Trophoblast cell (in vitro differentiated cells and primary cell): ENCODE measurements around the gene OSBPL1A.
A peak's percentile ranks its signal among the peaks of the same experiment; 100 is the strongest.

Experiments used
- DNase-seq, 2 donors: peaks; one replicate each; pipeline ENCODE4 v3.0.0-alpha.2; 2016
- H2AFZ ChIP-seq: 2 replicates; pipeline ENCODE4 v1.6.1; 2013; ENCODE audit warnings: low read length, moderate library complexity, mild to moderate bottlenecking; ENCODE audit not compliant: insufficient read depth, poor library complexity
- H2AK5ac ChIP-seq: 2 replicates; pipeline ENCODE4 v1.6.1; 2013; ENCODE audit warnings: mild to moderate bottlenecking, low read length
- H2BK120ac ChIP-seq: 2 replicates; pipeline ENCODE4 v1.6.1; 2013; ENCODE audit warnings: low read length, mild to moderate bottlenecking, moderate library complexity; ENCODE audit not compliant: insufficient read depth, poor library complexity
- H2BK12ac ChIP-seq: 2 replicates; pipeline ENCODE4 v1.6.1; 2013; ENCODE audit warnings: mild to moderate bottlenecking, low read length, moderate library complexity
- H2BK5ac ChIP-seq: 2 replicates; pipeline ENCODE4 v1.6.1; 2013; ENCODE audit warnings: low read length, low read depth, moderate library complexity, mild to moderate bottlenecking; ENCODE audit not compliant: poor library complexity
- H3K14ac ChIP-seq: 2 replicates; pipeline ENCODE4 v1.6.1; 2013; ENCODE audit warnings: mild to moderate bottlenecking, low read length
- H3K18ac ChIP-seq: 2 replicates; pipeline ENCODE4 v1.6.1; 2013; ENCODE audit warnings: mild to moderate bottlenecking, low read length
- H3K23ac ChIP-seq: 2 replicates; pipeline ENCODE4 v1.6.1; 2013; ENCODE audit warnings: low read length
- H3K27ac ChIP-seq: 2 replicates; pipeline ENCODE4 v1.5.1; 2013; ENCODE audit warnings: low read depth, mild to moderate bottlenecking, inconsistent platforms, low read length, moderate library complexity
- H3K27me3 ChIP-seq: 2 replicates; pipeline ENCODE4 v1.6.1; 2013; ENCODE audit warnings: inconsistent platforms, mild to moderate bottlenecking, low read length, moderate library complexity; ENCODE audit not compliant: insufficient read depth
- H3K36me3 ChIP-seq, 2 experiments: 1 replicate in 1 of 2; 2 replicates in 1 of 2; pipeline ENCODE4 v1.6.1; 2013; ENCODE audit warnings: low read length in 2 of 2, mild to moderate bottlenecking in 2 of 2, moderate library complexity in 1 of 2; ENCODE audit not compliant: insufficient read depth in 2 of 2, control insufficient read depth in 1 of 2
- H3K4ac ChIP-seq: 2 replicates; pipeline ENCODE4 v1.6.1; 2013; ENCODE audit warnings: low read depth, mild to moderate bottlenecking, low read length, moderate library complexity
- H3K4me1 ChIP-seq, 2 experiments: 1 replicate in 1 of 2; 2 replicates in 1 of 2; pipeline ENCODE4 v1.6.1; 2013; ENCODE audit warnings: low read length in 2 of 2, mild to moderate bottlenecking in 2 of 2, moderate library complexity in 1 of 2; ENCODE audit not compliant: insufficient read depth in 2 of 2, control insufficient read depth in 1 of 2
- H3K4me2 ChIP-seq: 2 replicates; pipeline ENCODE4 v1.6.1; 2013; ENCODE audit warnings: inconsistent platforms, mild to moderate bottlenecking, low read length, moderate library complexity
- H3K4me3 ChIP-seq: 2 replicates; pipeline ENCODE4 v1.5.1; 2013; ENCODE audit warnings: mild to moderate bottlenecking, low read depth, low read length, inconsistent platforms
- H3K79me1 ChIP-seq: one replicate; pipeline ENCODE4 v1.6.1; 2013; ENCODE audit warnings: low read length
- H3K79me2 ChIP-seq: 2 replicates; pipeline ENCODE4 v1.6.1; 2013; ENCODE audit warnings: low read length, mild to moderate bottlenecking; ENCODE audit not compliant: control insufficient read depth, insufficient read depth, poor library complexity
- H3K9ac ChIP-seq: 2 replicates; pipeline ENCODE4 v1.6.1; 2013; ENCODE audit warnings: mild to moderate bottlenecking, low read length
- H3K9me3 ChIP-seq: 2 replicates; pipeline ENCODE4 v1.6.1; 2013; ENCODE audit warnings: low read depth, mild to moderate bottlenecking, control low read depth, inconsistent platforms, low read length; ENCODE audit not compliant: insufficient read depth
- H4K12ac ChIP-seq: 2 replicates; pipeline ENCODE4 v1.6.1; 2013; ENCODE audit warnings: low read depth, mild to moderate bottlenecking, low read length, moderate library complexity
- H4K8ac ChIP-seq: 2 replicates; pipeline ENCODE4 v1.6.1; 2013; ENCODE audit warnings: low read depth, mild to moderate bottlenecking, low read length, moderate library complexity
- H4K91ac ChIP-seq: one replicate; pipeline ENCODE4 v1.6.1; 2013; ENCODE audit warnings: low read depth, mild to moderate bottlenecking, low read length, moderate library complexity
- WGBS: extraction: QIAGEN DNeasy Blood & Tissue Kit; methylation state at CpG from one replicate; pipeline ENCODE4 v1.1.7; 2013; ENCODE audit warnings: missing lambda C conversion rate; ENCODE audit not compliant: insufficient read length, insufficient coverage; ENCODE audit errors: extremely low coverage; 5-methylcytosine and 5-hydroxymethylcytosine counted together

OSBPL1A gene

DNA sequence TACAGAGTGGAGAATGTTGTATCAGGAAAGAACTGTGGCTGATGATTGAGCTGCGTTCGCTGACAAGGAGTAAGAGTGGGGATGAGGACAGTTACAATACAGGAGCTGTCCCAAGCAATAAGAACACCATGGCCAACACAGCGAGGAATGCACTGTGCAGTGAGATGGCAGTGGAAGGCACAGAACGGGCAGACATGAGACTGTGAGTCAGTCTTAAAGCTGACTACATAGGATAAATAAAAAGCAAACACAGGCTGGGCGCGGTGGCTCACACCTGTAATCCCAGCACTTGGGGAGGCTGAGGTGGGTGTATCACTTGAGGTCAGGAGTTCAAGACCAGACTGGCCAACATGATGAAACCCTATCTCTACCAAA is 169.0 kb downstream of the OSBPL1A start:
- H3K27ac ChIP-seq, result no peak overlapping the region
- H3K23ac ChIP-seq, result peak overlapping the region; percentile 21
- no peak overlapping the region for H3K14ac ChIP-seq
- no peak overlapping the region for H2BK120ac ChIP-seq
- H2AFZ ChIP-seq, result no peak overlapping the region
- no peak overlapping the region for H2AK5ac ChIP-seq
- no peak overlapping the region for H3K4me2 ChIP-seq
- H3K4me3 ChIP-seq, result no peak overlapping the region
- no peak overlapping the region for H3K4ac ChIP-seq
- no peak overlapping the region for H2BK5ac ChIP-seq
- no peak overlapping the region for H4K91ac ChIP-seq
- no peak overlapping the region for H4K12ac ChIP-seq
- DNase-seq, result no peak
- H3K79me2 ChIP-seq, result no peaks in the 10 kb centered on the region
- H3K36me3 ChIP-seq, result peaks cover 0 to 3% of the 10 kb centered on the region in 2 experiments
- no peak overlapping the region for H2BK12ac ChIP-seq
- no peaks in the 10 kb centered on the region for H3K4me1 ChIP-seq
- H3K27me3 ChIP-seq, result no peaks in the 10 kb centered on the region
- no peaks in the 10 kb centered on the region for H3K9me3 ChIP-seq
- no peak overlapping the region for H4K8ac ChIP-seq
- H3K18ac ChIP-seq, result no peak overlapping the region
- H3K9ac ChIP-seq, result no peak overlapping the region
- WGBS, result no CpG with 5 or more reads among the region's 6 CpGs
- H3K79me1 ChIP-seq, result no peaks in the 10 kb centered on the region

DNA sequence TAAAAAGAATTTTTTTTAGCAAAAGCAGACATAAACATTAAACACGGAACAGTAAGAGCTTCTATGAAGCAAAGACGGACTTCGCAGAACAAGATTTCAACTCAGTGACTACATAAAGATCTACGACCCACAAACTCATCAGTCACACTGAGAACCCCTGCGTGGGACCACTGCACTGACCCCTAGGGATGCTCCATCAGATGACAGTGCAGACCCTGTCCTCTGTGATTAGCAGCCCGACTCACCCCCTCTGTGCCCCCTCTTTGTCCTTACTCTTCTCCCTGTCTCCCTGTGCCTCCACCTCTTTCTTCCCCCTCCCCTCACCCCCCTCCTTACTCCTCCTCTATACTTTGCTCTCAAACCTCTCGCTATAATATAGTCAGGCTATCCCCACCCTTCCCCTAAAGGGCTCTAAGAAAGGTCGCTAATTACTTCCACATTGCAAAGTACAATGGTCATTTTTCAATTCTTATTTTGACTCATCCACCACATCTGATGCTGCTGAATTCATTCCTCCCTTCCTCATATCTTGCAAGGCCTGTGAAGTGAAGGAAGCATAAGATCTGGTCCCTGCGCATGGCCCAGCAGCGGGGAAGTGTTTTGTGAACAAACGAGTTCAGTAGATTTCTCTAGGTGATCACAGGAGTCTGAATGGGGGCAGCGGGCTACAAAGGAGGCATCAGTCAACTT is 169.5 kb downstream of the OSBPL1A start:
- Histone ChIP-seq H3K27ac (no peak overlapping the region), H3K9ac (no peak overlapping the region), H2BK12ac (no peak overlapping the region), H3K9me3 (no peaks in the 10 kb centered on the region), H3K23ac (no peak overlapping the region), H2AK5ac (no peak overlapping the region), H2BK5ac (no peak overlapping the region), H3K79me2 (no peaks in the 10 kb centered on the region), H2BK120ac (no peak overlapping the region), H3K4me3 (no peak overlapping the region), H3K4me2 (no peak overlapping the region), H3K27me3 (no peaks in the 10 kb centered on the region), H3K4ac (no peak overlapping the region), H3K14ac (no peak overlapping the region), H3K4me1 (no peaks in the 10 kb centered on the region), H4K12ac (no peak overlapping the region), H4K8ac (no peak overlapping the region), H2AFZ (no peak overlapping the region), H4K91ac (no peak overlapping the region), H3K18ac (no peak overlapping the region), H3K36me3 (peaks cover 0 to 3% of the 10 kb centered on the region in 2 experiments), H3K79me1 (no peaks in the 10 kb centered on the region)
- no peak for DNase-seq
- WGBS, result 100% methylated on average over 1 of the region's 12 CpGs

DNA sequence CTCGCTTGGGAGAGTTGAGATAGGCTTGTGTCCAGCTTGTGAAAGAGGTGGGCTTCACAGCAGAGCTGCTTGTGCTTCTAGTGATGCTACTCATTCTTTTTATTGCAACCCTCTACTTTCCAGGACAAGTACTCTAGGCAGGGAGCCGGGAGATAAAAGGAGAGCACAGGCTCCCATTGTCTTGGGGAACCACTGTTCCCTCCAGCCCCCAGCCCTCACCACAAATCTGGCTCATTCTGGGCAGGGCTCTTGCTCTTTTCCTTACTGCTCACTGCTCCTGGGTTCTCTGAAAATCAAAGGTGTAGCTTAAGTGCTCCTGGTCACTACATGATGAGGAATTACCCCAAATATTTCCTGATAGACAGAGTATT is 177.3 kb downstream of the OSBPL1A start:
- Histone ChIP-seq H3K9ac (no peak overlapping the region), H3K79me2 (no peaks in the 10 kb centered on the region), H3K4me3 (no peak overlapping the region), H3K27ac (no peak overlapping the region), H3K27me3 (no peaks in the 10 kb centered on the region), H2BK12ac (no peak overlapping the region), H3K14ac (no peak overlapping the region), H3K4me2 (no peak overlapping the region), H2AK5ac (no peak overlapping the region), H2BK5ac (no peak overlapping the region), H4K8ac (no peak overlapping the region), H3K36me3 (peaks cover 0 to 3% of the 10 kb centered on the region in 2 experiments), H3K23ac (no peak overlapping the region), H2AFZ (no peak overlapping the region), H3K4me1 (no peaks in the 10 kb centered on the region), H4K12ac (no peak overlapping the region), H4K91ac (no peak overlapping the region), H3K4ac (no peak overlapping the region), H3K18ac (no peak overlapping the region), H3K9me3 (no peaks in the 10 kb centered on the region), H2BK120ac (no peak overlapping the region), H3K79me1 (no peaks in the 10 kb centered on the region)
- DNase-seq, result no peak
- no CpG with 5 or more reads among the region's 2 CpGs for WGBS

DNA sequence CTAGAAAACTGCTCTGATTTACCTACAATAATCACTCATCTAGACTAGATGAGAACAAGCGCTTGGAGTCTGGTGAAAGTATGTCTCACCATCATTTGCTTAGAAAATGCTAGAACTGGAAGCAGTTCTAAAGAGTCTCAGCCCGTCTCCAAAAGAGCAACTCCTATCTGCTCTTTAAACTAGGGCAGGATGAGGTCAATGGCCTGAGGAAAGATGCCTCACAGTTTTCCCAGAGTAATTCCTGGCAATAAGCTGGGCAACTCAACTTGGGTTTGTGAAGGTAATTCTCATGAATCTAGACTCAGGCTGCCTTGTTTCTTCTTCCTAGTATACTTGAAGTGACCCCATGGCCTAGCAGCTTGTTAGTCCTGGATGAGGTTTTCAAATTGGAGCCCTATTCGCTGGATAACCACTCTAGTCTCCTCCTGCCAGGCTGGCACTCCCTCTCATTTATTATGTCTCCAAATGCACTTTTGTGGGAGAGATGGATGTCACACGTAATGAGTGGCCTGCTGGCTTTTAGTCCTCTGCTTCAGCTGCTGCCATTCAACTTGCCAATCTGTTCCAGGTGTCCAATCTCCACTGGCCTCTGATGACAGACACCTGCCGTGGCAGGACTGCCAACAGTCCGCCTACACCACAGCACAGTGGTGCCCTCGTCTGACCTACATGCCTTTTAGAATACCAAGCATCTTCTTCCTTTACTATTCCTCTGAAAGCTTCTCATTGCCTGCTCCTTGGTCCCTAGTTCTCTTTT is 177.9 kb downstream of the OSBPL1A start:
- no peak overlapping the region for H3K14ac ChIP-seq
- no peaks in the 10 kb centered on the region for H3K9me3 ChIP-seq
- no peaks in the 10 kb centered on the region for H3K4me1 ChIP-seq
- no peaks in the 10 kb centered on the region for H3K27me3 ChIP-seq
- H2BK12ac ChIP-seq, result no peak overlapping the region
- H3K36me3 ChIP-seq, result no peaks in the 10 kb centered on the region
- H4K12ac ChIP-seq, result no peak overlapping the region
- no peak overlapping the region for H3K9ac ChIP-seq
- no peak overlapping the region for H2AK5ac ChIP-seq
- H2AFZ ChIP-seq, result no peak overlapping the region
- H4K8ac ChIP-seq, result no peak overlapping the region
- H3K79me2 ChIP-seq, result no peaks in the 10 kb centered on the region
- peak overlapping the region; percentile 19 for H3K4me3 ChIP-seq
- H3K4ac ChIP-seq, result no peak overlapping the region
- WGBS, result no CpG with 5 or more reads among the region's 7 CpGs
- no peak for DNase-seq
- H3K79me1 ChIP-seq, result no peaks in the 10 kb centered on the region
- no peak overlapping the region for H3K4me2 ChIP-seq
- no peak overlapping the region for H2BK5ac ChIP-seq
- no peak overlapping the region for H4K91ac ChIP-seq
- H2BK120ac ChIP-seq, result no peak overlapping the region
- no peak overlapping the region for H3K23ac ChIP-seq
- H3K18ac ChIP-seq, result no peak overlapping the region
- H3K27ac ChIP-seq, result no peak overlapping the region
